ENCODE measurements around the gene OR4S2.

GRCh38 chr11:55634813-55635212, 13.3 kb upstream of the OR4S2 start, which contains the start of gene OR4P4:
- TF ChIP-seq CTCF (IDR thresholded peaks at IDR 0.05 in 4 of 5, conservative IDR thresholded peaks at IDR 0.05 in 1 of 5) (no peak), POLR2A (IDR thresholded peaks at IDR 0.05) (no peak)
